HK-2 (cell line): ENCODE measurements around the gene SWSAP1.

ENCODE experiments used
- DNase-seq: peaks from one replicate; pipeline ENCODE4 v3.0.0-alpha.2; 2018; ENCODE audit not compliant: unreplicated experiment

Gene SWSAP1

GRCh38 chr19:11355160-11356073 lies 19.0 kb upstream of the SWSAP1 start, which contains the start of gene PLPPR2:
TSS of gene PLPPR2 (plus strand) at chr19:11355432. CDS start at chr19:11357674, 2,242 bp downstream.
- peak; percentile 85 for DNase-seq

- DNase-seq: no peak
These were observed 18.4 kb upstream of the SWSAP1 start for GRCh38 chr19:11356074-11356397.

GRCh38 chr19:11356676-11357550 lies 17.6 kb upstream of the SWSAP1 start:
- DNase-seq: no peak

GRCh38 chr19:11359421-11359820 lies 15.0 kb upstream of the SWSAP1 start:
- no peak for DNase-seq

GRCh38 chr19:11361037-11361770 lies 13.3 kb upstream of the SWSAP1 start:
- DNase-seq: no peak

- no peak for DNase-seq
These were observed 12.4 kb upstream of the SWSAP1 start for GRCh38 chr19:11361771-11362731.

GRCh38 chr19:11363881-11364280 lies 10.6 kb upstream of the SWSAP1 start:
- DNase-seq: no peak

- DNase-seq: no peak
These were observed 10.1 kb upstream of the SWSAP1 start for GRCh38 chr19:11364296-11364904.

GRCh38 chr19:11364935-11365334 lies 9.5 kb upstream of the SWSAP1 start:
- no peak for DNase-seq

- DNase-seq: no peak
These were observed 8.8 kb upstream of the SWSAP1 start for GRCh38 chr19:11365557-11366117.

GRCh38 chr19:11367528-11367927 lies 6.9 kb upstream of the SWSAP1 start:
- no peak for DNase-seq

GRCh38 chr19:11370744-11371143 lies 3.7 kb upstream of the SWSAP1 start:
- no peak for DNase-seq

GRCh38 chr19:11373166-11373884 lies 1.1 kb upstream of the SWSAP1 start:
- DNase-seq: no peak

- no peak for DNase-seq
These were observed 507 bp upstream of the SWSAP1 start for GRCh38 chr19:11373885-11374432.

GRCh38 chr19:11375143-11375948 lies 880 bp downstream of the SWSAP1 start:
- peak; percentile 59 for DNase-seq

GRCh38 chr19:11377237-11377636 lies 2.8 kb downstream of the SWSAP1 start:
- DNase-seq: peak; percentile 49

GRCh38 chr19:11377756-11378155 lies 3.3 kb downstream of the SWSAP1 start:
- no peak for DNase-seq
